HG03064 (cell line): ENCODE data around the gene TUBB2A.

Experiments used
- ATAC-seq: cut with Tn5 transposase; IDR thresholded peaks from one replicate; pipeline ENCODE4 v1.9.1; 2021; ENCODE audit warnings: low read depth; ENCODE audit not compliant: unreplicated experiment

The TUBB2A gene

DNA sequence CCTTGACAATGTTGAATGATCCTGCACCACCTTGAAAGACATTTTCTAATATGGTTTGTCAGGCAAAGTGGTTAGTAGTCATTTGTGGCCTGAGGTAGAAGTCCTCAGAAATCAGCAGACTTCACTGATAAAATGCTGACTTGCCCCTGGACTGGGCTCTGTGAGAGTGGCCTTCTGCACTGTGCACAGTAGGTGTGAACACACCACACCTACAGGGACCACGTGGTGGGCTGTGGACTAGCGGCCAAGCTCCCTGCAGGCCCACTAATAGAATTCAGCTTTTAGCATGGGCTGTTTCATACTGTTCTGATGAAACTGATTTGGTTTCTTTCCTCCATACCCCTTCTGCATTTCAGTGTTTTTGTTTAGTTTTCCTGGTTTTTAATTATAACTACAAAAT lies 31.5 kb downstream of the TUBB2A start:
- ATAC-seq, result no peak

DNA sequence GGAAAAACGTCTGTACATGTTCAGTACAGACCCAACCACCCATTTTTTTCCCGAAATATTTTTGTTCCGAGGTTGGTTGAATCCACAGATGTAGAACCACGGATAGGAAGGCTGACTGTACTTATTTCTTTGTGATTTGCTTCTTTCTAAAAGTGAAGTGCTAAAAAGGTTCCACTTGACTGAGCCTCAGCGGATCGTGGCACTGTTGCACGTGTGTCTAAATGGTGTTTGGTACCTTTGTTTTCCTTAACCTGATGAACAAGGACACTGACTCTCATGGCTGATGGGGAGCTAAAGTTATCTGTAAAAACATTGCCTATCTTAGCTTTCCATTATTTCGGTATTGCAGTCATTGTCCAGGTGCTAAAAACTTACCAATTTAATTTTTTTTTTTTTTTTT lies 32.7 kb downstream of the TUBB2A start:
- ATAC-seq, result no peak

DNA sequence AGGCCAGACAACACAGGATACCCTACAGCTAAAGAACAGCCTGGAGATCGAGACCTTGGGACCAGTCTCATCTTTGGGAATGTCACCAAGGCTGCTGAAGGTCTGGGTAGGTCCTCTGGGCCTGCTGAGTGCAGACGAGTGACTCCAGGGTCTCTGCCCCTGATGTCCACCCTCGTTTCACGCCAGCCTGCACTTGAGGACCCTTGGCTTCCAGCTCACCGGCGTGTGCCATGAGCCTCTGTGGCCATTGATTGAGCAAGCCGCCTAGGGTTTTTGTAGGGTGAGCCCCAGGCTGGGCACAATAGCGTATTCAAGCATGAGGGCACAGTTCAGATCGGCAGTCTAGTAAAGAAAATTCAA lies 34.5 kb downstream of the TUBB2A start:
- ATAC-seq, result no peak

DNA sequence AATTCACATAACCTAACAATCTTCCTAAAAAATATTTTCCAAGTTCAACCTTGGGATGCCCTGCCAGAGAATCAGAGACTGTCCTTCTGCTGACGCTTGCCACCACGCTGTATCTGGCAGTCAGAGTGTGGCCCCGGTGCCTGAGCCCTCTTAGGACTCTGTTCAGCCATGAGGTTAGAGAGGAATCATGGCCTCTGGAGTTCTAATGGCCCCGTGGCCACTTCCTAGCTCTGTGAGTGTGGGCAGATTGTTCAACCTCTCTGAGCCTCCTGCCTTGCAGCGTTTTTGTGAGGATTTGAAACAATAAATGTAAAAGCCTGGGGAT lies 36.6 kb downstream of the TUBB2A start:
- ATAC-seq, result no peak

DNA sequence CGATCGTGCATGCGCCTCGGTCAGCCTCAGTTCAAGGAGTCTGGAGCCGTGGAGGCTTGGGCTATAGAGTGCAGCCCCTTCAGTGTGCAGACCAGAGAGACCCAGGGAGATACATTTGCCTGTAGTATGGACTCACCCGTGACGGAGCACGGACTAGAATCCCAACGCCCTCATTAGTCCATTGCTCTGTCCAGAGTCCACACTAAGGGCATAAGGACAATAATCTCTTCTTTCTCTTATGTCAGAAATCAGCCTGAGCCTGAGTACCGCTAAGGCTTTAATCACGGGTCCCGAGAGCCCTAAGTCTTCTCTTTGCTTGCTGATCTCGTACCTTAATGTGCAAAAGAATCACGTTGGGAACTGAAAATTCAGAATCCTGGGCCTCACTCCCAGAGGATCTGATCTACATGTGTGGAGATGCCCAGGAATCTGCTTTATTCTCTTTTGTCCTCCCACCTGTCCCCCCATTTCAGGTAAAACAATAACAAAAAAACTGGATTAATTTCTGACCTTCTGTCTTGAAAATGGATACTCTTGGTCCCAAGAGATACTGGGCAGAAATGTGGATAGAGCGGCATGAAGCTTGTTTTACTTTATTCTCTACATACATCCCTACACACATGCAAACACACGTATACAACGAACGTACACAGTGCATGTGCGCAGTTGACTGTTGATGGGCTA lies 38.2 kb downstream of the TUBB2A start:
- peak; percentile 32 for ATAC-seq

DNA sequence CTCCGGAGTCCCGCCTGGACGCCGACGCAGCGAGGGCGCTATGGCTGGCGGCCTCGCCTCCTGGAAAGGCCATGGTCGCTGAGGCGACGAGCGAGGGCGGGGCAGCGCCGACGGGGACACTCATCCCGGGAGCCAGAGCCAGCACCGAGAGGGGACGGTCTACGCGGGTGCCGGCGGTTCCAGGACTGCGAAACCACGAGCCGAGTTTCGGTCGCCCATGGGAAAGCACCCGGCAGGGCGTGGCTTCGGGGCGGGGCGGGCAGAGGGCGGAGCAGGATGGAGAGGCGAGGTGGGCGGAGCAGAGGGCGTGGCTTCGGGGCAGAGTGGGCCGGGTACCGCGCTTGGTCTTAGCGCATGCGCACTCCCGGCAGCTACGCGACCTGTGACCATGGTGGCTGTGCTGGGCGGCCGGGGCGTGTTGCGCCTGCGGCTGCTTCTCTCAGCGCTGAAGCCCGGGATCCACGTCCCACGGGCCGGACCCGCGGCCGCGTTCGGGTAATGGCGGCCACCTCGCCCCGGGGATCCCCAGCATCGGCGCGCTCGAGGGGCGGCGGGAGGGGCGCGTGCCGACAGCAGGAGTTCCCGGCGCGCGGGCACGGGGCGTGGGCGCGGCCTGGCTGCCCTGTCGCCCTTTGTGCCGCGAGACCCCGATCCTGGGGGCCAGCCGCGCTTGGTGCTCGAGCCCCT lies 38.8 kb downstream of the TUBB2A start, which contains the start of gene BPHL:
Gene BPHL, plus strand, starts transcription at position 359 of the 687 bp plus-strand sequence. Its CDS starts 30 bp downstream, at position 389.
- peak; percentile 91 for ATAC-seq

DNA sequence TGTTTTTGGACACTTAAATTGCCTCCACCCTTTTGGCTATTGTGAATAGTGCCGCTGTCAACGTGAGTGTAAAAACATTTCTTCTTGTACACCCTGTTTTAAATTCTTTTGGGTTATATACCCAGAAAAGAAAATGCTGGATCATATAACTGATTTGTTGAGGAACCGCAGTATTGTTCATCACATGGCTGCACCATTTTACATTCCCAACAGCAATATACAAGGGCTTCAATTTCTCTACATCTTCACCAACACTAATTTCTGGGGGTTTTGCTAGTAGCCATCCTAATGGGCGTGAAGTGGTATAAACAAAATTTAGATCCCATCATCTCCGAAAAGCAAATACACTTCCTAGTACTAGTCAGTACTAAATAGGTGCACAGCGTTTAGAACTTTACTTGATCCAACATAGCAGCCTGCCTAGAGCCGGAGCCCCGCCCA lies 39.4 kb downstream of the TUBB2A start:
- ATAC-seq, result peak; percentile 1

DNA sequence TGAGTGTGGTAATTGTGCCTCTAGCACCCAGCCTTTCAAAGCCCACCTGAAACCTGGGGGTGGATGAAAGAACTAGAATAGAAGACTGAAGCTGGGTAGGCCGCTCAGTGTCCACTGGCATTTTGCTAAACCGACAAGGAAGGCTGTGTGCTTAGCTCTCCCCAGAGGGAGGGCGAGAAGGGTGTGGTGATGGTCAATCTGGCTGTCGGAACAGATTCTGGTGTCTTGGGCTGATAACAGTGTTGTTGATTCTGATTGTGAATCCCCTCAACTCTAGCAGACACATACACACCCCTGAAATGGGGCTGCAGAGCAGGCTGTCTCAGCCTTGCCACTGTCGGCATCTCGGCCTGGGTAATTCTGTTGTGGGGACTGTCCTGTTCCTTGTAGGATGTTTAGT lies 43.0 kb downstream of the TUBB2A start:
- ATAC-seq, result no peak

DNA sequence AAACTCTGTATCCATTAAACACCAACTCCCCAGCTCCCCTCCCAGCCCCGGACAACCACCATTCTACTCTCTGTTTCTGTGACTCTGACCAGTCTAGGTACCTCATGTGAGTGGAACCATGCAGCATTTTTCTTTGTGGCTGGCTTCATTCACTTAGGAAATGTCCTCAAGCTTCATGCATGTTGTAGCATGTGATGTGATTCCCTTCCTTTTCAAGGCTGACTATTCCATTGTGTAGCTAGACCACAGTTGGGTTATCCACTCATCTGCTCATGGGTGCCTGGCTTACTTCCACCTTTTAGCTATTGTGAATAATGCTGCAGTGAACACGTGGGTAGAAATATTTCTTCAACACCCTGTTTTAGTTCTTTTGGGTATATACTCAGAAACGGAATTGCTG lies 47.6 kb downstream of the TUBB2A start:
- ATAC-seq, result no peak

DNA sequence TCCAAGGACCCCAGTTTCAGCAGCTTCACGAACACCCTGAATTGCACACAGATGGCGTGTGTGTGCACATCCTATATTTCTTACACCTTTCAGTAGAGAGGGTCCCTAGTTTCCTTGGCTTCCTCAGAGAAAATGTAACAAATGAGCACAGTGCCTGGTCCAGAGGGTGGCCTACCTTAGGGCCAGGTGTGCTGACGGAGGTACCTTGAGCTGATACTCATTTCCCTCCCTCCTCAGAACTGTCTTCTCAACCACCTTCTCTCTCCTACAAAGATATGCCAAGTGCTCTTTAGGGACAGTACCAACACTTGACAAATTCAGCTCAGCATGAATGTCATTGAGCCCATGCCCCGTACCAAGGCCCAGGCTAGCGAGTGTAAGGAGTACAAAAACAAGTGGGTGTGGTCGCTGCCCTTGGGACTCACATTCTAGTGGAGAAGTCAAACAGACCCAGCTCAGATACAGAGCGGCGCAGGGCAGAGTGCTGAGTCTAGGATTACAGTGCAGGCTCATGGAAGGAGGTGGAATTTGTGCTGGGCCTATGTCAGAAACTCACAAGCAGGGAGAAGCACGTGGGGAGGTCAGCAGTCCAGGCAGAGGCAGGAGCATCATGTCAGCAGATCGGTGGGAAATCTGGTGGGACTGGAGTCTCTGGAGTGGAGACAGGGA lies 48.5 kb downstream of the TUBB2A start:
- ATAC-seq, result no peak
